NB4 (cell line): Measurements from ENCODE around the gene EDEM3.

Experiments used
- POLR2A ChIP-seq: IDR thresholded peaks from 2 replicates; pipeline ENCODE4 v1.6.1; 2011; ENCODE audit warnings: mild to moderate bottlenecking; ENCODE audit not compliant: insufficient read length; ENCODE audit errors: extremely low read depth
- TF ChIP-seq, protein P1 (sequence below): IDR thresholded peaks from one replicate; pipeline ENCODE4 v1.5.1; 2012; ENCODE audit warnings: low read depth, low read length

DNA sequence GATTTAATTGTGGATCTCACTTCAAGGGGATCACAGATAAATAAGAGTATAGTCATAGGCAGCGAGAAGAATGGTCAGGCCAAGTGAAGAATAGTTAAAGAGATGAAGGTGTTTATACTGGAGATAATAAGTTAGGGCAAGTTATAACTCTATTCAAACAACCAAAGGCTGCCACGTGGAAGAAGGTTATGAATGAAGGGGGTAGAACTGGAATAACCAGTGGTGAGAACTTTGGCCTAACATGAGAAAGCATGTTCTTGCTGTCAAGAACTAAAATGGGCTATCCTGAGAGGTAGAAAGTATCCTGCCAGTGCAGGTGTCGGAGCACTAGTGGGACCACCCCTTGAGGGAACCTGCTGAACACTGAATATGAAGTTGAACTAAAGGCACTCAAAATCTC is 49.6 kb upstream of the EDEM3 start:
- no peak for TF ChIP-seq POLR2A
- TF ChIP-seq, protein P1, sequence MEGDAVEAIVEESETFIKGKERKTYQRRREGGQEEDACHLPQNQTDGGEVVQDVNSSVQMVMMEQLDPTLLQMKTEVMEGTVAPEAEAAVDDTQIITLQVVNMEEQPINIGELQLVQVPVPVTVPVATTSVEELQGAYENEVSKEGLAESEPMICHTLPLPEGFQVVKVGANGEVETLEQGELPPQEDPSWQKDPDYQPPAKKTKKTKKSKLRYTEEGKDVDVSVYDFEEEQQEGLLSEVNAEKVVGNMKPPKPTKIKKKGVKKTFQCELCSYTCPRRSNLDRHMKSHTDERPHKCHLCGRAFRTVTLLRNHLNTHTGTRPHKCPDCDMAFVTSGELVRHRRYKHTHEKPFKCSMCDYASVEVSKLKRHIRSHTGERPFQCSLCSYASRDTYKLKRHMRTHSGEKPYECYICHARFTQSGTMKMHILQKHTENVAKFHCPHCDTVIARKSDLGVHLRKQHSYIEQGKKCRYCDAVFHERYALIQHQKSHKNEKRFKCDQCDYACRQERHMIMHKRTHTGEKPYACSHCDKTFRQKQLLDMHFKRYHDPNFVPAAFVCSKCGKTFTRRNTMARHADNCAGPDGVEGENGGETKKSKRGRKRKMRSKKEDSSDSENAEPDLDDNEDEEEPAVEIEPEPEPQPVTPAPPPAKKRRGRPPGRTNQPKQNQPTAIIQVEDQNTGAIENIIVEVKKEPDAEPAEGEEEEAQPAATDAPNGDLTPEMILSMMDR: no peak
